GM15510 (cell line): ENCODE measurements around the gene RBM38.

Experiments
- POLR2A ChIP-seq: IDR thresholded peaks from 3 replicates; pipeline ENCODE4 v1.6.1; 2011; ENCODE audit warnings: borderline replicate concordance; ENCODE audit not compliant: insufficient read length; ENCODE audit errors: extremely low read depth

The RBM38 gene

GRCh38 chr20:57451795-57452661, 60.8 kb downstream of the RBM38 start:
- TF ChIP-seq POLR2A, result no peak

- TF ChIP-seq POLR2A, result no peak
These were observed 64.2 kb downstream of the RBM38 start for GRCh38 chr20:57455386-57455785.

GRCh38 chr20:57456116-57456515, 64.9 kb downstream of the RBM38 start:
- TF ChIP-seq POLR2A, result no peak

- TF ChIP-seq POLR2A, result no peak
These were observed 66.3 kb downstream of the RBM38 start for GRCh38 chr20:57457243-57458095.

GRCh38 chr20:57458400-57459160, 67.4 kb downstream of the RBM38 start:
- TF ChIP-seq POLR2A, result no peak
